ENCODE measurements around the gene PSMC2. TPM values are rescaled to one million over a fixed set of nuclear protein-coding genes. Genes with fewer than 3 reads are reported as not detected.

PSMC2 gene
- total RNA-seq, 1 donor from 2014 or later = 117 TPM

DNA sequence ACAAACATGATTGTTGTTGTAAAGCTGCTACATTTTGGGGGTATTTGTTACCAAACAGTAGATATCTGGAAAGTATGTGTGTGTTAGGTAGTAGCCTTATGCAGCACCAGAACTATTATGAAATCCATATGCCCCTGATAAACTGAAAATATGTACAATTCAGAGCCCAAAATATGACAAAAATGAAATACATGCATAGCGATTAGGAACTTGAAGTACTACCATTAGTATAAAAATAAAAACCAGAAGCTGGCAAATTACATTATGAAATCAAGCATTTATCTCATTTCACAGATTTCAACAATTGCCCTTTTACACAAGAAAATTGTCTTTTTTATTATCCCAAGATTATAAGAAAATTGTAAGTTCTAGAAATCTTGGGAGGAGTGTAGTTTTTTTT, 64.7 kb downstream of the PSMC2 start:
- ATAC-seq (no peak), DNase-seq (no peak)
- intact Hi-C loops (cut with micrococcal nuclease) = no loop called here

DNA sequence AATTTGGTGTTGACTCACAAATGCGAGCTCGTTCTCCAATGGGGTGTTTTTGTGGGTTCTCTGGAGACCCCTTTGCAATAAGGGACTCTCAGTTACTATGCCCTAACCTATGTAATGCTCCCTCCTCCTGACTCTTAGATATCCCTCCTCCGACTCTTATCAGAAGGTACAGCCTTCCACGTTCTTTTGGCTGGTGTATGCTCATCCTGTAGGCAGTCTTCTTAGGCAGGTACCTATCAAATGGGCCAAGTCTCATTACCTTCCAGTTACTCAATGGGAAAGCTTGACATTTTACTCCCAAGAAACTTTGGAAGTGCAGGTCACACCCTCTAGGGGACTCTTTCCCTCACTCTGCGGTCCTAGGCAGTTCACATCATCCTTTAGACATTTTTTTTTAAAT, 66.0 kb downstream of the PSMC2 start:
- ATAC-seq (no peak), DNase-seq (no peak)
- intact Hi-C loops (cut with micrococcal nuclease) = no loop called here

DNA sequence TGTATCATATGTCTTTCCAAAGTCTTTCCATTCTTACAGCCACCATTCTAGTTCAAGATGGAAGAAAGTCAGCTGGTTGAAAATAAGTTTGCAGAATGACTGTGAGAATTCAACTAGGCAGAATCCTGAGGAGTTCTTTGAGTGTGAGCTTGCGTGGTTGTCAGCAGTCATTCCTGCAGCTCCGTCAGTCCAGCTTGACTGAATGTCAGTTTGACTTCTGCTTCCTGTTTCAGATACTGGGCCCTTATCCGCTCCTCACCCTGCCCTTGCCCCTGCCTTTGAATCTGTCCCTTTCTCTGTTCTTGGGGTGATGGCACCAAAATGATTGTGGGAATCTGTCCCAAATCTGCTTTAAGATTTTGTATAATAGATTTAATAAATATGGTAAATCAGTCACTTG, 70.8 kb downstream of the PSMC2 start:
- ATAC-seq (no peak), DNase-seq (no peak)
- intact Hi-C loops (cut with micrococcal nuclease) = no loop called here

Other genes starting within 250 kb of the PSMC2 start
- gene NAPEPLD, start 198.5 kb upstream of the PSMC2 start, total RNA-seq = 16.7 TPM
- gene PMPCB, start 50.2 kb upstream of the PSMC2 start, total RNA-seq = 79.3 TPM
- gene DNAJC2, start 2.9 kb upstream of the PSMC2 start, total RNA-seq = 13.9 TPM
- gene SLC26A5, start 98.6 kb downstream of the PSMC2 start, total RNA-seq = not detected

All from left ventricle myocardium superior (tissue), 1 donor.